ENCODE results near the gene MYO7B. TPM values are rescaled to one million over a fixed set of nuclear protein-coding genes. Genes with fewer than 3 reads are reported as not detected.

Gene MYO7B
- polyA plus RNA-seq, 2 of the 4 experiments (the other 2 are of a cell fraction): 0.04 to 0.09 TPM

DNA sequence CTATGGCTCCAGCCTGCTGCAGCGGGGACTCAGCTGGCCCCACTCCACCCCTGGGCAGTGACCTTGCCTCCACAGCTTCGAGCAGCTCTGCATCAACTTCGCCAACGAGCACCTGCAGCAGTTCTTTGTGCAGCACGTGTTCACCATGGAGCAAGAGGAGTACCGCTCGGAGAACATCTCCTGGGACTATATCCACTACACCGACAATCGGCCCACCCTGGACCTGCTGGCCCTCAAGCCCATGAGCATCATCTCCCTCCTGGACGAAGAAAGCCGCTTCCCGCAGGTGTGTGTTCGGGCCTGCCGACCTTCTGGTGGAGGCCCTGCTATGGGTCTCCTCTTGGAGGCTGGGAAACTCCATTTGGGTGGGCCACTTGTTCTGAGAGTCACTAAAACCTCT, 48.6 kb downstream of the MYO7B start:
- ChIA-PET POLR2A (no interaction called here), CTCF (no interaction called here)
- TF ChIP-seq JUNB (IDR thresholded peaks at IDR 0.05) (no peak), JUN (IDR thresholded peaks at IDR 0.05) (no peak), HEYL (CRISPR knock-in tag; IDR thresholded peaks at IDR 0.05) (no peak), MAX (IDR thresholded peaks at IDR 0.05) (no peak), HOXB13 (CRISPR knock-in tag; IDR thresholded peaks at IDR 0.05; ENCODE audit: low read depth) (no peak), MYC (IDR thresholded peaks at IDR 0.05; ENCODE audit: borderline replicate concordance, low read length) (no peak)
- TF ChIP-seq, protein P1, sequence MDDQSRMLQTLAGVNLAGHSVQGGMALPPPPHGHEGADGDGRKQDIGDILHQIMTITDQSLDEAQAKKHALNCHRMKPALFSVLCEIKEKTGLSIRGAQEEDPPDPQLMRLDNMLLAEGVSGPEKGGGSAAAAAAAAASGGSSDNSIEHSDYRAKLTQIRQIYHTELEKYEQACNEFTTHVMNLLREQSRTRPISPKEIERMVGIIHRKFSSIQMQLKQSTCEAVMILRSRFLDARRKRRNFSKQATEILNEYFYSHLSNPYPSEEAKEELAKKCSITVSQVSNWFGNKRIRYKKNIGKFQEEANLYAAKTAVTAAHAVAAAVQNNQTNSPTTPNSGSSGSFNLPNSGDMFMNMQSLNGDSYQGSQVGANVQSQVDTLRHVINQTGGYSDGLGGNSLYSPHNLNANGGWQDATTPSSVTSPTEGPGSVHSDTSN (IDR thresholded peaks at IDR 0.05): no peak
- H3K9me3 ChIP-seq: no peaks in the 10 kb centered on the region
- WGBS (ENCODE audit: missing lambda C conversion rate): 68% methylated on average over 14 of the region's 14 CpGs
- ATAC-seq: no peak
- H3K27ac ChIP-seq: no peak overlapping the region
- no peak for DNase-seq (ENCODE audit: low read depth in 1 of 2, low spot score in 1 of 2)
- no peak for FAIRE-seq
- H3K4me1 ChIP-seq: no peaks in the 10 kb centered on the region
- no peak overlapping the region for H3K4me2 ChIP-seq
- no peak overlapping the region for H3K4me3 ChIP-seq

- H3K4me2 ChIP-seq: no peak overlapping the region
- DNase-seq (ENCODE audit: low read depth in 1 of 2, low spot score in 1 of 2): no peak
- no peak overlapping the region for H3K27ac ChIP-seq
- CTCF ChIA-PET: interaction anchor here (1.3 kb wide), 1 partner anchor 353 kb away, joined by 3 read pairs; no protein-coding TSS in a partner anchor
- no peak for TF ChIP-seq GATA3 (IDR thresholded peaks at IDR 0.05; ENCODE audit: borderline replicate concordance)
- TF ChIP-seq PHF8 (IDR thresholded peaks at IDR 0.05; ENCODE audit: borderline replicate concordance, low read depth): no peak
- TF ChIP-seq SMC3 (IDR thresholded peaks at IDR 0.05): no peak
- TF ChIP-seq HES2 (IDR thresholded peaks at IDR 0.05): no peak
- TF ChIP-seq ZNF302 (CRISPR knock-in tag; IDR thresholded peaks at IDR 0.05): no peak
- TF ChIP-seq EHF (CRISPR knock-in tag; IDR thresholded peaks at IDR 0.05): no peak
- TF ChIP-seq RCOR1 (IDR thresholded peaks at IDR 0.05; ENCODE audit: low read depth, low read length): no peak
- TF ChIP-seq CBX8 (IDR thresholded peaks at IDR 0.05): no peak
- TF ChIP-seq, protein P2, sequence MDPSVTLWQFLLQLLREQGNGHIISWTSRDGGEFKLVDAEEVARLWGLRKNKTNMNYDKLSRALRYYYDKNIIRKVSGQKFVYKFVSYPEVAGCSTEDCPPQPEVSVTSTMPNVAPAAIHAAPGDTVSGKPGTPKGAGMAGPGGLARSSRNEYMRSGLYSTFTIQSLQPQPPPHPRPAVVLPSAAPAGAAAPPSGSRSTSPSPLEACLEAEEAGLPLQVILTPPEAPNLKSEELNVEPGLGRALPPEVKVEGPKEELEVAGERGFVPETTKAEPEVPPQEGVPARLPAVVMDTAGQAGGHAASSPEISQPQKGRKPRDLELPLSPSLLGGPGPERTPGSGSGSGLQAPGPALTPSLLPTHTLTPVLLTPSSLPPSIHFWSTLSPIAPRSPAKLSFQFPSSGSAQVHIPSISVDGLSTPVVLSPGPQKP (IDR thresholded peaks at IDR 0.05; ENCODE audit: low read depth, low read length): no peak
- no peak for TF ChIP-seq CEBPB (IDR thresholded peaks at IDR 0.05)
- TF ChIP-seq HOXA7 (CRISPR knock-in tag; IDR thresholded peaks at IDR 0.05): no peak
- POLR2A ChIA-PET: no interaction called here
- no peak for ATAC-seq
- H3K4me1 ChIP-seq: no peaks in the 10 kb centered on the region
- H3K4me3 ChIP-seq: no peak overlapping the region
- 66% methylated on average over 7 of the region's 8 CpGs for WGBS (ENCODE audit: missing lambda C conversion rate)
- no peaks in the 10 kb centered on the region for H3K9me3 ChIP-seq
- FAIRE-seq: no peak
Observed at GRCh38 chr2:127584516-127585033, 49.1 kb downstream of the MYO7B start.

- Histone ChIP-seq H3K4me3 (no peak overlapping the region), H3K4me1 (no peaks in the 10 kb centered on the region), H3K4me2 (no peak overlapping the region), H3K27ac (no peak overlapping the region), H3K9me3 (no peaks in the 10 kb centered on the region)
- no peak for FAIRE-seq
- WGBS (ENCODE audit: missing lambda C conversion rate): 63% methylated on average over 5 of the region's 5 CpGs
- DNase-seq (ENCODE audit: low read depth in 1 of 2, low spot score in 1 of 2): no peak
- no peak for ATAC-seq
- ChIA-PET CTCF (interaction anchor here (1.0 to 2.4 kb wide), 3 partner anchors 9 to 352 kb away, joined by 3 to 6 read pairs (median 3); no protein-coding TSS in a partner anchor), POLR2A (no interaction called here)
- no peak for TF ChIP-seq KDM5A (IDR thresholded peaks at IDR 0.05)
- no peak for TF ChIP-seq JUNB (IDR thresholded peaks at IDR 0.05)
Observed at GRCh38 chr2:127585270-127585807, 49.9 kb downstream of the MYO7B start.

DNA sequence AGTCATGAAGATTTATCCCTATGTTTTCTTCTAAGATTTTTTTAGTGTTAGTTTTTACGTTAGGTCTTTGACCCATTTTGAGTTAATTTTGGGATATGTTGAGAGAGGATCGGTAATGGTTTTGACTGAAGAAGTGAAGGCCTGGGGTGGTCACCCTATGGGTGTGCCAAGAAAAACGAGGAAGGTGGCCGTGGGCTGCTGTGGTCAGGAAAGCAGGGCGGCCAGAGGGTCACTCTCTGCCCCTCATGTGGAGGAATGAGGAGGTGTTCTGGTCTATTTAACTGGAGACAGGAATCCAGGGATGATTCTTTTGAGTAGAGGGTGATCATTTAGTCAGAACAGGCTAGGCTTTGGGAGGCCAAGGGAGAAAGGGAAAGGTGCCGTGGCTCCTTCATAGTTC, 50.7 kb downstream of the MYO7B start:
- Histone ChIP-seq H3K9me3 (no peaks in the 10 kb centered on the region), H3K4me1 (no peaks in the 10 kb centered on the region), H3K4me3 (no peak overlapping the region), H3K27ac (no peak overlapping the region), H3K4me2 (no peak overlapping the region)
- TF ChIP-seq CEBPB (IDR thresholded peaks at IDR 0.05) (no peak), NFE2L2 (conservative IDR thresholded peaks at IDR 0.05; ENCODE audit: low read length) (no peak)
- WGBS (ENCODE audit: missing lambda C conversion rate): 41% methylated on average over 6 of the region's 6 CpGs
- ATAC-seq (no peak), FAIRE-seq (no peak), DNase-seq (ENCODE audit: low read depth in 1 of 2, low spot score in 1 of 2) (no peak)
- POLR2A ChIA-PET: no interaction called here
- CTCF ChIA-PET: interaction anchor here (1.0 to 2.4 kb wide), 3 partner anchors 8 to 352 kb away, joined by 3 to 6 read pairs (median 3); no protein-coding TSS in a partner anchor

All from A549 (cell line).